Measurements from ENCODE around the gene PHACTR3.
"Not testable (repeated sequence)": the region's sequence is repeated elsewhere in the genome, so short reads cannot be mapped to it uniquely, and the experiment has no call there.

DNA sequence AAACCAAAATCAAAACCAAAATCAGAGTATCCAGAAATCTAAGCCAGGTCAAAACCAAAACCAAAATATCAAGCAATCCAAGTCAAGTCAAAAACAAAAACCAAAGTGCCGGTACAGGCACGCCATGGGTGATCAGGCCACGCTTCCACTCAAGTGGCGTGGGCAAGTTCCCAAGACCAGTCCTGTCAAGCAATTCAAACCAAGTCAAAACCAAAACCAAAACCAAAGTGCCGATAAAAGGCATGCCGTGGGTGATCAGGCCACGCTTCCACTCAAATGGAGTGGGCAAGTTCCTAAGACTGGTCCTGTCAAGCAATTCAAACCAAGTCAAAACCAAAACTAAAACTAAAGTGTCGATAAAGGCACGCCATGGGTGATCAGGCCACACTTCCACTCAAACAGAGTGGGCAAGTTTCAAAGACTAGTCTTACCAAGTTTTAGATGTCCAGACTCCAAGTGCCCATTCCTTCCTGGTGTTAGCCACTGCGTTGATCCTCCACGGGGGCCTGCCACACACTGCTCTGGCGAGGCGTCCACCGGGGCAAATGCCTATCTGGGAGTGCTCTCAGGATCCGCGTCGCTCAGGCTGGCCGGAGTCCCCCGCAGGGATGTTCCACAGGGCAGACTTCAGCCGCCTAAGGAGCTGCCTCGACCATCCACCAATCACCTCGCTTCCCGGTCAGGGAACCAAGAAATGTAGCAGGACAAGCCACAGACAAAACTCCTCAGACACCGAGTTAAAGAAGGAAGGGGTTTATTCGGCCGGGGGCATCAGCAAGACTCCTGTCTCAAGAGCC is 46.4 kb upstream of the PHACTR3 start:
- TF ChIP-seq, protein P1, sequence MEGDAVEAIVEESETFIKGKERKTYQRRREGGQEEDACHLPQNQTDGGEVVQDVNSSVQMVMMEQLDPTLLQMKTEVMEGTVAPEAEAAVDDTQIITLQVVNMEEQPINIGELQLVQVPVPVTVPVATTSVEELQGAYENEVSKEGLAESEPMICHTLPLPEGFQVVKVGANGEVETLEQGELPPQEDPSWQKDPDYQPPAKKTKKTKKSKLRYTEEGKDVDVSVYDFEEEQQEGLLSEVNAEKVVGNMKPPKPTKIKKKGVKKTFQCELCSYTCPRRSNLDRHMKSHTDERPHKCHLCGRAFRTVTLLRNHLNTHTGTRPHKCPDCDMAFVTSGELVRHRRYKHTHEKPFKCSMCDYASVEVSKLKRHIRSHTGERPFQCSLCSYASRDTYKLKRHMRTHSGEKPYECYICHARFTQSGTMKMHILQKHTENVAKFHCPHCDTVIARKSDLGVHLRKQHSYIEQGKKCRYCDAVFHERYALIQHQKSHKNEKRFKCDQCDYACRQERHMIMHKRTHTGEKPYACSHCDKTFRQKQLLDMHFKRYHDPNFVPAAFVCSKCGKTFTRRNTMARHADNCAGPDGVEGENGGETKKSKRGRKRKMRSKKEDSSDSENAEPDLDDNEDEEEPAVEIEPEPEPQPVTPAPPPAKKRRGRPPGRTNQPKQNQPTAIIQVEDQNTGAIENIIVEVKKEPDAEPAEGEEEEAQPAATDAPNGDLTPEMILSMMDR (IDR thresholded peaks at IDR 0.05; ENCODE audit: low read length), result not testable (repeated sequence)
- TF ChIP-seq EZH2 (optimal IDR thresholded peaks at IDR 0.05; ENCODE audit: low read depth, low read length); EZH2phosphoT487 (IDR thresholded peaks at IDR 0.05; ENCODE audit: low read length): not testable (repeated sequence)

Data from MM.1S (cell line).